Nephron progenitor cell (in vitro differentiated cells): ENCODE data around the gene CLASP1.
"Not testable (repeated sequence)": the region's sequence is repeated elsewhere in the genome, so short reads cannot be mapped to it uniquely, and the experiment has no call there.

Source experiments
- DNase-seq: peaks from one replicate; pipeline ENCODE4 v3.0.0; 2021
- H3K27ac Mint-ChIP-seq: 2 replicates; pipeline ENCODE4 v1.8.0; 2021; ENCODE audit warnings: mild to moderate bottlenecking, moderate library complexity, mixed read lengths
- H3K27me3 Mint-ChIP-seq: 2 replicates; pipeline ENCODE4 v1.8.0; 2021; ENCODE audit warnings: mild to moderate bottlenecking, low read depth, mixed read lengths; ENCODE audit not compliant: poor library complexity
- H3K36me3 Mint-ChIP-seq: 2 replicates; pipeline ENCODE4 v1.8.0; 2021; ENCODE audit warnings: low read depth, mixed read lengths
- H3K4me1 Mint-ChIP-seq: 2 replicates; pipeline ENCODE4 v1.8.0; 2021; ENCODE audit warnings: mixed read lengths
- H3K4me3 Mint-ChIP-seq: 2 replicates; pipeline ENCODE4 v1.8.0; 2021; ENCODE audit warnings: mild to moderate bottlenecking, moderate library complexity, mixed read lengths
- H3K9me3 Mint-ChIP-seq: 2 replicates; pipeline ENCODE4 v1.8.0; 2021; ENCODE audit warnings: mild to moderate bottlenecking, moderate library complexity, mixed read lengths
- CTCF ChIP-seq: fragments of 200-600 bp; sonication (generic); IDR thresholded peaks from 2 replicates; pipeline ENCODE4 v1.5.0; 2021; ENCODE audit warnings: antibody characterized with exemption

Gene CLASP1

GRCh38 chr2:121659933-121660332, 10.7 kb upstream of the CLASP1 start:
- no peaks in the 10 kb centered on the region for H3K9me3 Mint-ChIP-seq
- H3K4me1 Mint-ChIP-seq: no peaks in the 10 kb centered on the region
- H3K27me3 Mint-ChIP-seq: no peaks in the 10 kb centered on the region
- H3K27ac Mint-ChIP-seq: no peak overlapping the region
- H3K4me3 Mint-ChIP-seq: no peak overlapping the region
- no peak for DNase-seq
- no peak for TF ChIP-seq CTCF
- H3K36me3 Mint-ChIP-seq: peaks cover 6% of the 10 kb centered on the region

GRCh38 chr2:121658393-121658792, 9.1 kb upstream of the CLASP1 start:
- DNase-seq, H3K27ac Mint-ChIP-seq, H3K27me3 Mint-ChIP-seq, H3K4me3 Mint-ChIP-seq, H3K4me1 Mint-ChIP-seq, H3K9me3 Mint-ChIP-seq: not testable (repeated sequence)
- peaks cover 18% of the 10 kb centered on the region for H3K36me3 Mint-ChIP-seq

- H3K27ac Mint-ChIP-seq: no peak overlapping the region
- H3K36me3 Mint-ChIP-seq: peaks cover 13% of the 10 kb centered on the region
- TF ChIP-seq CTCF: no peak
- DNase-seq: no peak
- H3K4me3 Mint-ChIP-seq: no peak overlapping the region
- H3K27me3 Mint-ChIP-seq: no peaks in the 10 kb centered on the region
- H3K9me3 Mint-ChIP-seq: no peaks in the 10 kb centered on the region
- peaks cover 30% of the 10 kb centered on the region for H3K4me1 Mint-ChIP-seq
Observed at GRCh38 chr2:121653035-121653434, 3.8 kb upstream of the CLASP1 start.

- Mint-ChIP-seq H3K9me3 (no peaks in the 10 kb centered on the region), H3K4me1 (peaks cover 54% of the 10 kb centered on the region), H3K27ac (peak overlapping the region; percentile 99), H3K27me3 (no peaks in the 10 kb centered on the region), H3K4me3 (peak overlapping the region; percentile 96), H3K36me3 (peaks cover 22% of the 10 kb centered on the region)
- no peak for TF ChIP-seq CTCF
- DNase-seq: no peak
Observed at GRCh38 chr2:121650315-121650930, 1.2 kb upstream of the CLASP1 start.

GRCh38 chr2:121649596-121650314, 493 bp upstream of the CLASP1 start:
- H3K27ac Mint-ChIP-seq: peak overlapping the region; percentile 99
- TF ChIP-seq CTCF: no peak
- peaks cover 60% of the 10 kb centered on the region for H3K4me1 Mint-ChIP-seq
- peak overlapping the region; percentile 96 for H3K4me3 Mint-ChIP-seq
- DNase-seq: peak; percentile 92
- H3K36me3 Mint-ChIP-seq: peaks cover 18% of the 10 kb centered on the region
- no peaks in the 10 kb centered on the region for H3K9me3 Mint-ChIP-seq
- no peaks in the 10 kb centered on the region for H3K27me3 Mint-ChIP-seq

- H3K4me3 Mint-ChIP-seq: peak overlapping the region; percentile 96
- H3K27ac Mint-ChIP-seq: peak overlapping the region; percentile 93
- peaks cover 70% of the 10 kb centered on the region for H3K4me1 Mint-ChIP-seq
Observed at GRCh38 chr2:121648206-121649148, 785 bp downstream of the CLASP1 start.

More at GRCh38 chr2:121648206-121649148, 785 bp downstream of the CLASP1 start:
- no peak for TF ChIP-seq CTCF
- H3K27me3 Mint-ChIP-seq: no peaks in the 10 kb centered on the region
- peaks cover 14% of the 10 kb centered on the region for H3K36me3 Mint-ChIP-seq
- H3K9me3 Mint-ChIP-seq: no peaks in the 10 kb centered on the region
- DNase-seq: peak; percentile 62
